Lower leg skin (tissue), 4 donors: ENCODE results near the gene CEACAM4. TPM values are rescaled to one million over a fixed set of nuclear protein-coding genes. Genes with fewer than 3 reads are reported as not detected.
A peak's percentile ranks its signal among the peaks of the same experiment; 100 is the strongest.

Experiments used
- DNase-seq, 2 donors: peaks; one replicate each; pipeline ENCODE4 v3.0.0-alpha.2; 2019; ENCODE audit warnings: low spot score in 2 of 2
- H3K4me3 ChIP-seq: fragments of 200-600 bp; sonication (generic); 2 replicates; pipeline ENCODE4 v1.5.1; 2017; ENCODE audit warnings: mild to moderate bottlenecking, low read depth; ENCODE audit not compliant: poor library complexity, severe bottlenecking
- CTCF ChIP-seq, 3 donors: fragments of 450-650 bp; IDR thresholded peaks; one replicate each; pipeline ENCODE4 v1.5.1; 2016; ENCODE audit warnings: antibody characterized with exemption in 3 of 3, mild to moderate bottlenecking in 3 of 3, moderate library complexity in 2 of 3
- POLR2A ChIP-seq, 2 donors: fragments of 450-650 bp; IDR thresholded peaks; one replicate each; pipeline ENCODE4 v1.6.1; 2016 to 2017; ENCODE audit warnings: antibody characterized with exemption in 2 of 2, mild to moderate bottlenecking in 1 of 2, moderate library complexity in 1 of 2
- WGBS, 2 donors: methylation state at CpG; one replicate each; pipeline ENCODE4 v1.1.5; 2018; 5-methylcytosine and 5-hydroxymethylcytosine counted together
- intact Hi-C: fragments of 100-400 bp; cut with DNase I; formaldehyde crosslinking; loops from one replicate; pipeline ENCODE4 v1.15.0; 2023; ENCODE audit warnings: low total_unique reads
- total RNA-seq, 4 donors: library from RNA; depleted of rRNA; stranded (reverse); fragments of >200 nt; gene quantifications; one replicate each; pipeline ENCODE4 v1.1.0, GENCODE V29; 2016

CEACAM4 gene
- total RNA-seq, 4 donors from 2014 or later = 0.84 to 0.88 TPM; not detected in 2

DNA sequence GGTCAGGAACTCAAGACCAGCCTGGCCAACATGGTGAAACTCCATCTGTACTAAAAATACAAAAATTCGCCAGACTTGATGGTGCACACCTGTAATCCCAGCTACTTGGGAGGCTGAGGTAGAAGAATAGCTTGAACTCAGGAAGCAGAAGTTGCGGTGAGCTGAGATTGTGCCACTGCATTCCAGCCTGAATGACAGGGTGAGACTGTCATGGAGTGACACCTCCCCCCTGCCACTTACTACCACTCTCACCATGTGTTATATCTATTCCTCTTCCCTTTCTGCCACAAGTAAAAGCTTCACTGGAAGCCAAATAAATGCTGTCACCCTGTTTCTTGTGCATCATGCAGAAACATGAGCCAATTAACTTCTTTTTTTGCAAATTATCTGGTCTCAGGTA lies 10.6 kb upstream of the CEACAM4 start:
- no peak for TF ChIP-seq POLR2A (IDR thresholded peaks at IDR 0.05)
- no peak for TF ChIP-seq CTCF (IDR thresholded peaks at IDR 0.05)
- no peak for DNase-seq
- WGBS, 2 donors = 55 to 57% methylated on average over 2 of the region's 2 CpGs
- intact Hi-C loops = no loop called here
- H3K4me3 ChIP-seq = no peak overlapping the region

- H3K4me3 ChIP-seq = no peak overlapping the region
- TF ChIP-seq POLR2A (IDR thresholded peaks at IDR 0.05) (no peak), CTCF (IDR thresholded peaks at IDR 0.05) (no peak)
- no peak for DNase-seq
- WGBS, 2 donors = 66 to 70% methylated on average over 8 of the region's 8 CpGs
- intact Hi-C loops = no loop called here
Observed at GRCh38 chr19:41627966-41628675, 1.2 kb upstream of the CEACAM4 start.

DNA sequence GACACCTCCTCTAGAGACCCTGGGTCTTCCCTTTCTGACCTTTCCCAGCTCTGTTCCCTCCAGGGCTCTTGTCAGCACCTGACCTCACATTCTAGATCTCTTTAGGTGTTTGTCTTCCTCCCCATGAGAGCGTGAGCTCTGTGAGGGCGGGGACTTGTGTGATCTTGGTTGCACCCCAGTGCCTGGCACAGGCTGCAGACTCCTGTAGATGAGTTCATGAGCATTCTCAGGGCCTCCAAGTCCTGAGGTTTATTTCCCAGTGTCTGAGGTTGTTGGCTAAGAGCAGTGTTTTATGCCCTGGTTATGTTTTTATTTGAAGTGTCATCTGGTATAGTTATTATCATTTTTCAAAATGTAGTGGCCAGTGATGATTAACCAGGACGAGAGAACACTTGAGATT lies 596 bp downstream of the CEACAM4 start:
- 48 to 55% methylated on average over 3 of the region's 3 CpGs for WGBS, 2 donors
- peak in 1 of 2 donors; percentile 4 for DNase-seq
- intact Hi-C loops = no loop called here
- no peak overlapping the region for H3K4me3 ChIP-seq
- TF ChIP-seq POLR2A (IDR thresholded peaks at IDR 0.05) = no peak

- intact Hi-C loops = no loop called here
- TF ChIP-seq POLR2A (IDR thresholded peaks at IDR 0.05) (no peak), CTCF (IDR thresholded peaks at IDR 0.05) (no peak)
- H3K4me3 ChIP-seq = no peak overlapping the region
- 33 to 49% methylated on average over 4 of the region's 4 CpGs for WGBS, 2 donors
- peak in 1 of 2 donors; percentile 5 for DNase-seq
Observed at GRCh38 chr19:41624937-41625336, 1.9 kb downstream of the CEACAM4 start.

DNA sequence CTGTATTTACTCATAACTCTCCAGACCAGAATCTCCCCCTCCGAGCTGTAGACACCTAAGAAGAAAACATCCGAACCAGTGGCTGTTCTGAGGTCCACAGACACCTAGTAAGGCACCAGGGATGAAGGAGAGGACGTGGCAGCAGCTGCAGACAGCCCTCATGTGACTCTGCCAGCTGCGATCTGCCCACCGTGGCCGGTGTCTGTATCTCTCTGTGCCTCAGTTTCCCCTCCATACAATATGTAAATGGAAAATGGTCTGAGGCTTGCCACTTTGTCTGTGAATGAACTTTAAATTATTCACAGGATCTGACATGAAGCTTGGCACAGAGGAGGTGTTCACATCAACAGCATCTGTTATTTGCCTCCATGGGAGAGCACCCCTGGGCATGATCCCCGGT lies 2.4 kb downstream of the CEACAM4 start:
- WGBS, 2 donors = 64 to 78% methylated on average over 7 of the region's 7 CpGs
- intact Hi-C loops = no loop called here
- TF ChIP-seq POLR2A (IDR thresholded peaks at IDR 0.05) (no peak), CTCF (IDR thresholded peaks at IDR 0.05) (no peak)
- DNase-seq = no peak
- no peak overlapping the region for H3K4me3 ChIP-seq

- peak in 1 of 2 donors; percentile 12 for DNase-seq
- TF ChIP-seq POLR2A (IDR thresholded peaks at IDR 0.05) (no peak), CTCF (IDR thresholded peaks at IDR 0.05) (no peak)
- 42 to 43% methylated on average over 4 of the region's 4 CpGs for WGBS, 2 donors
- H3K4me3 ChIP-seq = no peak overlapping the region
- intact Hi-C loops = no loop called here
Observed at GRCh38 chr19:41623360-41623759, 3.5 kb downstream of the CEACAM4 start.
